Progenitor cell of endocrine pancreas (in vitro differentiated cells): ENCODE results near the gene PRKN. TPM values are rescaled to one million over a fixed set of nuclear protein-coding genes. Genes with fewer than 3 reads are reported as not detected.

Experiments
- DNase-seq: peaks from one replicate; pipeline ENCODE4 v3.0.0; 2021; ENCODE audit warnings: low spot score; ENCODE audit not compliant: unreplicated experiment
- H3K27ac Mint-ChIP-seq: 2 replicates; pipeline ENCODE4 v1.8.0; 2021; ENCODE audit warnings: mild to moderate bottlenecking, moderate library complexity, mixed read lengths
- H3K27me3 Mint-ChIP-seq: 2 replicates; pipeline ENCODE4 v1.8.0; 2021; ENCODE audit warnings: mixed read lengths
- H3K36me3 Mint-ChIP-seq: 2 replicates; pipeline ENCODE4 v1.8.0; 2022; ENCODE audit warnings: mixed read lengths; ENCODE audit not compliant: insufficient read depth
- H3K4me1 Mint-ChIP-seq: 2 replicates; pipeline ENCODE4 v1.8.0; 2021; ENCODE audit warnings: low read depth, mixed read lengths
- H3K4me3 Mint-ChIP-seq: 2 replicates; pipeline ENCODE4 v1.8.0; 2021; ENCODE audit warnings: low read depth, mild to moderate bottlenecking, moderate library complexity, mixed read lengths
- H3K9me3 Mint-ChIP-seq: 2 replicates; pipeline ENCODE4 v1.8.0; 2021; ENCODE audit warnings: low read depth, mixed read lengths
- CTCF ChIP-seq: fragments of 200-600 bp; sonication (generic); IDR thresholded peaks from one replicate; pipeline ENCODE4 v1.5.0; 2021; ENCODE audit warnings: antibody characterized with exemption, mild to moderate bottlenecking; ENCODE audit not compliant: unreplicated experiment
- total RNA-seq: library from RNA; stranded (reverse); gene quantifications from 2 replicates; pipeline ENCODE4 v1.2.1, GENCODE V29; 2021

The PRKN gene
- total RNA-seq, 1 donor from 2014 or later = 4.6 TPM

GRCh38 chr6:161549977-161550655 is 1177.5 kb downstream of the PRKN start:
- Mint-ChIP-seq H3K27ac (no peak overlapping the region), H3K4me3 (no peak overlapping the region), H3K27me3 (no peaks in the 10 kb centered on the region), H3K9me3 (peaks cover 29% of the 10 kb centered on the region), H3K4me1 (peaks cover 6% of the 10 kb centered on the region), H3K36me3 (peaks cover 6% of the 10 kb centered on the region)
- TF ChIP-seq CTCF = peak; percentile 19
- no peak for DNase-seq

- TF ChIP-seq CTCF = no peak
- no peak overlapping the region for H3K27ac Mint-ChIP-seq
- peaks cover 18% of the 10 kb centered on the region for H3K9me3 Mint-ChIP-seq
- H3K4me1 Mint-ChIP-seq = peaks cover 6% of the 10 kb centered on the region
- H3K27me3 Mint-ChIP-seq = no peaks in the 10 kb centered on the region
- no peak for DNase-seq
- peaks cover 3% of the 10 kb centered on the region for H3K36me3 Mint-ChIP-seq
- H3K4me3 Mint-ChIP-seq = no peak overlapping the region
Measured at GRCh38 chr6:161548713-161549296, 1178.8 kb downstream of the PRKN start.

GRCh38 chr6:161547617-161548016 is 1179.9 kb downstream of the PRKN start:
- Mint-ChIP-seq H3K9me3 (peaks cover 10% of the 10 kb centered on the region), H3K4me1 (peaks cover 6% of the 10 kb centered on the region), H3K27ac (no peak overlapping the region), H3K36me3 (no peaks in the 10 kb centered on the region), H3K4me3 (no peak overlapping the region), H3K27me3 (no peaks in the 10 kb centered on the region)
- no peak for TF ChIP-seq CTCF
- no peak for DNase-seq

GRCh38 chr6:161546632-161547031 is 1180.9 kb downstream of the PRKN start:
- Mint-ChIP-seq H3K27me3 (no peaks in the 10 kb centered on the region), H3K9me3 (peaks cover 7% of the 10 kb centered on the region), H3K4me1 (peaks cover 6% of the 10 kb centered on the region), H3K4me3 (no peak overlapping the region), H3K36me3 (no peaks in the 10 kb centered on the region), H3K27ac (no peak overlapping the region)
- no peak for TF ChIP-seq CTCF
- no peak for DNase-seq

GRCh38 chr6:161545741-161546140 is 1181.8 kb downstream of the PRKN start:
- Mint-ChIP-seq H3K9me3 (peaks cover 3% of the 10 kb centered on the region), H3K4me3 (no peak overlapping the region), H3K36me3 (no peaks in the 10 kb centered on the region), H3K4me1 (peaks cover 6% of the 10 kb centered on the region), H3K27me3 (no peaks in the 10 kb centered on the region), H3K27ac (no peak overlapping the region)
- TF ChIP-seq CTCF = no peak
- no peak for DNase-seq
